ENCODE measurements around the gene TMEM42.

- TF ChIP-seq CTCF (IDR thresholded peaks at IDR 0.05) (no peak), POLR2AphosphoS5 (IDR thresholded peaks at IDR 0.05) (no peak)
These were observed 38.1 kb downstream of the TMEM42 start for GRCh38 chr3:44899683-44900367.

Data from breast epithelium (tissue), 3 donors.